Measurements from ENCODE around the gene CNP.

Gene CNP

DNA sequence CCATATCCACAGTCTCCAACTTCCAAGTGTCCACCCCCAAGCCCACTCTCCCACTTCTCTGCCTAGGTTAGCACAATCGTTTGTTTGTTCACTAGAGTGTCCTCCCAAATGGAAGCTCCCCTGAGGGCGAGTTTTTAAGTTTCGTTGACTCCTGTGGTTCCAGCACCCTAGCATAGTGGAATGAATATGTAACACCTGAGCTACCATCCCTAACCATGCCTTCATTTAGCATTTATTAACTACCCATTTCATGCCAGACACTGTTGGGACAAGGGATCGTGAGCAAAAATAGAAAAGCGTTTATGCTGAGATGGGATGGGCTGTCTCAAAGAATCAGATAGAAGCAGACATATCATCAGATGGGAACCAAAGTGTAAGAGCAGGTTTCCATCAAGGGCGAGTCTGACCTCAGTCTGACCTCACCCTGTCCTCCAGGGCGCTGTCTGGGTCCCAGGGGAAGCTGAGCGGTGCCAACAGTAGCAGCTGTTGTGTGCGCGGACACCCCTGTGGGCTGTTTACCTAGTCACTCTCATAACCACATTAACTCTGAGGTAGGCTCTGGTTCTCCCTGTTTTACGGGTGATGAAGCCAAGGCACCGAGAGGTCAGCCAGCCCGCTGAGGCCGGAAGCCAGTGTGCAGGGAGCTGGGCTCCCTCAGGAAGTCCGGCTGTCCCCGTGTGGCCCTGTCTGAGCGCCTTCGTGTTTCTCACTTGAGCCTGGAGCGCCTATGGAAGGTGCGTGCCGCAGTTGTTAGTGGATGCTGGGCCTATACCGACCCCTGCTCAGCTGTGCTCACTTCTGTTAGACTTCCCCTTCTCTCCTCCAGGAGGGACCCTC lies 6.2 kb downstream of the CNP start:
- no peak for DNase-seq (ENCODE audit: low read depth in 2 of 2)

DNA sequence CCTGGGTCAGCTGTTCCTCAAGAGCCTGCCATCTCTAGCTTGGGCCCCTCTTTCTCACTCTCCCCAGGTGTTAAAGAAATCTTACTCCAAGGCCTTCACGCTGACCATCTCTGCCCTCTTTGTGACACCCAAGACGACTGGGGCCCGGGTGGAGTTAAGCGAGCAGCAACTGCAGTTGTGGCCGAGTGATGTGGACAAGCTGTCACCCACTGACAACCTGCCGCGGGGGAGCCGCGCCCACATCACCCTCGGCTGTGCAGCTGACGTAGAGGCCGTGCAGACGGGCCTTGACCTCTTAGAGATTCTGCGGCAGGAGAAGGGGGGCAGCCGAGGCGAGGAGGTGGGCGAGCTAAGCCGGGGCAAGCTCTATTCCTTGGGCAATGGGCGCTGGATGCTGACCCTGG lies 6.8 kb downstream of the CNP start:
- no peak for DNase-seq (ENCODE audit: low read depth in 2 of 2)

DNA sequence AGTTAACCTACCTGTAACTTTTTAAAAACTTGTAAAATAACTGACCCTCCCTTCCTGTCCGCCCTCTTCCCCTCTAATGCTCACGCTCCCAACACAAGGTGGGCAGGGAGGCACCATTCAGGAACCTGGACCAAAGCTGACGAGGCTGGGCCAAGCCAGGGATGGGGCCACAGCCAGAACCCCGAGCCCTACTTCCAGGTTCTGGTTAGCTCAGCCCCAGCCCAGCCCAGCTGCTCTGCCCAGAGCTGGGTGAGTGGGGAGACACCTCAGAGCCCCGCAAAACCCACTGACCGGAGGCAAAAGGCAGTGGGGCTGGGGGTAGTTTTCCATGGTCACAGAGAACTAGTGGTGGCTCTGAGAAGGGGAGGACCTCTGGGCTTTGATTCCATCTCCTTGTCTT lies 7.4 kb downstream of the CNP start:
- DNase-seq (ENCODE audit: low read depth in 2 of 2): no peak

DNA sequence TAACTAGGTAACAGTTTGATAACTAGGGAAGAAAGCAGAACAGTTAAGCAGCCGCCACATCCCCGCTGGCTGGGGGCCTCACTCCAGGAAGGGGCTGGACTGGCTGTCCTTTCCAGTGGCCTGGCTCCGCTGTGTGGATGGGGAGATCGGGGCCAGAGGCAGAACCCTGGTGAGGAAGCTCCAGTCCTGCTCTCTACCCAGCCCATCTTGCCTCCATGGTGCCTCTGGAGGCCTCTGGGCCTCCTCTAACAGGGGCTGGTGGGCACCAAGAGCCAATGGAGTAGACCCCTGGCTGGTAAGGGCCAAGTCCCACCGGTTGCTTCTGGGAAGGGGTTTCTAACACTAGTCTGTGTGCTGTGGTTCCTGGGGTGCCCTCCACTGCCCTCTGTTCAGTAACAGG lies 8.1 kb downstream of the CNP start:
- DNase-seq (ENCODE audit: low read depth in 2 of 2): no peak

DNA sequence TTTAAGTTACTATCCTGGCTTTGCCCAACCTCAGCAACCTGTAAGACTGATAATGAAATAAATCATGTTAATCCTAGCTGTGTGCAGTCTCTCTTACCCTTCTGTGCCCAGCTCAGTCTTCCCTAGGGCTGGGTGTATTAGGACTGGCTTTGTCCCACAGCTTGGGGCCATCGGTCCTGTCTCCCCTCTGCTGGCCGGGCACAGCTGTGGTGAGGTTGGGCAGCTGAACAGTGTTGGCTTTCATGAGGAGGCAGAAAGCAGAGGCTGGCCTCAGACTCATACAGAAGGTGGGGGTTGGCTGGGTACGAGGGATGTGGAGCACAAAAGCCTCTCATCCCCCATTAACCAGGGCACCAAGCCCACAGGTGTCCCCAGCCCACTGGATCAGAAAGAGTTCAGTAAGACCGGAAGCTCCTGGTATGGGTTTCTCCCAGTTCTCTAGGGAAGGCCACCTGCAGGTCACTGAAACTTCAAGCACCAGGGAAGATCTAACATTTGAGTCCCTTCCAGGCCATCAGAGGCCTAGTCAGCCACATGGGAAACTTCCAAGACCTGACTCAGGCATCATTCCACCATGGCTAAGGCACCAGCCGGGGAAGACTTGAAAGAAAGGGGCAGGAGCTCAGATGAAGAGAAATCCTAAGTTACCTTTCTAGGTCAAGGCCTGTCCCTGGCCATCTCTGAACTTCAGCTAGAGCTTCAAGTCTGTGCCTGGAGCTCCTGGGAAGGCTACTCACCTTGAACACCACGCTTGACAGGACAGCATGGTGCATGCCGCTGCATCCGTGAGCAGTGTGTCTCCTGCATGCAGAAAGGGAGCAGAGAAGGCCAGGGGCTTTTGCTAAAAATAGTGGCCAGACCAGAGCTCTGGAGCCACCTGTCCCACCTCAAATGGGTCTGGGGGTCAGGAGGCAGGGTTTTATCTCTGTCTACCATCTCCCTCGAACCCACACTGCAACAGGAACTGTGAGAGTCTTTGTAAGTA lies 8.8 kb downstream of the CNP start:
- DNase-seq (ENCODE audit: low read depth in 2 of 2): no peak

DNA sequence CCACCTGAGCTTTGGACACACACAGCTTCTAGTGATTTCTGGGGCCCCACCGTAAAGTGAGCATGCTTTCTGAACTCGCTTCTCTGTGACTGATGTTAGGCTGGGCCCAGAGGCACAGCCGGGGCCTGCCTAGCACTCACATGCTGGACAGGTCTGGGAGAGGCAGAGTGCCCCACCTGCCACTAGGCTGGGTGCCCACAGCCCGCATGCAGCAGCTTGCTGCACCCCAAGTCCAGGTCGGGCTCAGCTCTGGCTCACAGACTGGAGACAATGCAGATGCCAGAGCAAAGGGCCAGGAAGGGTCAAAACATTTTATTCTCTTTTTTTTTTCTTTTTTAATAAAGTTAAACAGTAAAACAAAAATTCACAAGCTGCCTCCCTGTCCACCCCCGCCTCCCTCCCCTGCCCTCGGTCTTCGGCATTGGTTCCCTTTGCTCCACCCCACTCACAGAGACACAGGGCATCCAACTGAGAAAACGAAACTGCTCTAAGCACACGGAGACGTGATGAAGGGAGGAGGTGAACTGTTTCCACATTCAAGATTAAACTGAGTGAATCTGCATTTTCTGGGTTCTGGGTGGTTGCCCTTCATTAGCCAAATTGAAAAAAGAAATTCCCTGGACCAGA lies 9.7 kb downstream of the CNP start:
- no peak for DNase-seq (ENCODE audit: low read depth in 2 of 2)

DNA sequence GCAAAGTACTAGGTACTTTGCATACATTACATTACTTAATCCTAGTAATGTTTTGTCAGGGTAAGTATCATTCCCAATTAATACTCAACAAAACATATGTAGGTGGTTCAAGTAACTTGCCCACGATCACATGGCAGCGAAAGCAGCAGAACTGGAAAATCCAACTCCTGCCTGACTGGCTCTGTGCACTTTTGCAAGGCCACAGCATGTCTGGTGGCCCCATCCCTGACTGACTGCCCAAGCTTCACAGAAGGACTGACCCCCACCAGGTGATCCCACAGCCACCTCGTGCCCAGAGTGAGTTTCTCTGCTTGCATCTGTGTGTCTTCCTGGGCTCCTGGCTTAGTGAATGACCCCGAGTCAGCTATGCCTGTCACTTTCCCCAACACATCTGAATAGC lies 11.4 kb downstream of the CNP start:
- no peak for DNase-seq (ENCODE audit: low read depth in 2 of 2)

DNA sequence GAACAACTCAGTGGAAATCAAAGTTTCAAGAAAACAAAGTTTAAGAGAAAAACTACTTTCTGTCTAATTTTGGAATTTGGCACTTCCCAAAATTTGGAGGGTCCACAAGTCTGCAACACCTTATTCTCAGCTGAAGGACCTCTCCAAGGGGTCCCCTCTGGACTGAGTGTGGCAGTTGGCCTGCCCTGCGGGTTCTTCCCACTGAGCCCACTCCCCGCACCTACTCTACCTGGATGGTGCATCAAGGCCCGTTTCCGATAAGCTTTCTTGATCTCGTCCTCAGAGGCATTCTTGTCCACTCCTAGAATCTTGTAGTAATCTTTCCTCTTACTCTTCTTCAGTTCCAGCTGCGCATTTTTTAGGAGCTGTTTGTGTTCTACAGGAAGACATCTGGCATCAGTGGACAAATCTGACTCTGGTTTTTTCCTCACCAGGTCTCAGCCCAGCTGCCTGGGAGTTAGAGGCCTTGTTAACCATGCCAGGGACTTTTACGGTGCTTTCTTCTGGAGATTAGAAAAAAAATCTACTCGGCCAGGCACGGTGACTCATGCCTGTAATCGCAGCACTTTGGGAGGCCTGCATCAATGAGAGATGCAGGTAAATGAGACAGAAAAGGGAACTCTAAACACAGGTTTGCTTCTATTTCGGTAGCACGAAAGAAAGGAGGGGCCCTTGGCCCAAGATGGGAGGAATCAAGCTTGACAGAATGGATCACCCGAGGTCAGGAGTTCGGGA lies 15.6 kb downstream of the CNP start:
- no peak for DNase-seq (ENCODE audit: low read depth in 2 of 2)

DNA sequence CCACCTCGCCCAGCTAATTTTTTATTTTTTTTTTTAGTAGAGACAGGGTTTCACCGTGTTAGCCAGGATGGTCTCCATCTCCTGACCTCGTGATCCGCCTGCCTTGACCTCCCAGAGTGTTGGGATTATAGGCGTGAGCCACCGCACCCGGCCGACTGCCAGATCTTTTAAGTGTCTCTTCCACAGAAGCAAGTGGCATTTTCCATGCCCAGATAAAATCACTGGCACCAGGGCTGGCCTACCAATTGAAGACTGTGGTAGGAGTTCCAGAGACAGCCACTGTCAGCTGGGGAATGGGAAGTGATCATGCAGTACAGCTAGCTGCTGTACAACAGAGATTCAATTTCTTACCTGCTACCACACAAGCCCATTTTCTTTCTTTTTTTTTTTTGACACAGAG lies 17.9 kb downstream of the CNP start:
- no peak for DNase-seq (ENCODE audit: low read depth in 2 of 2)

DNA sequence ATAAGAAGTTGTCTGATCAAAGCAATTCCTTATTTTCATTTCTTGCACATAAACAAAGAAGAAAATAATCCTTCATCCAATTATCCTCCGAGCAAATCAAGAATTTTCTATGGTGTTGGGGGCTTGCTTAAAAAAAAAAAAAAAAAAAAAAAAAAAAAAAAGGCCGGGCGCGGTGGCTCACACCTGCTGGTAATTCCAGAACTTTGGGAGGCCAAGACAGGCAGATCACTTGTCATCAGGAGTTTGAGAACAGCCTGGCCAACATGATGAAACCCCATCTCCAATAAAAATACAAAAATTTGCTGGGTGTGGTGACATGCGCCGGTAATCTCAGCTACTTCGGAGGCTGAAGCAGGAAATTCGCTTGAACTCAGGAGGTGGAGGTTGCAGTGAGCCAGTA lies 19.3 kb downstream of the CNP start:
- DNase-seq (ENCODE audit: low read depth in 2 of 2): no peak

DNA sequence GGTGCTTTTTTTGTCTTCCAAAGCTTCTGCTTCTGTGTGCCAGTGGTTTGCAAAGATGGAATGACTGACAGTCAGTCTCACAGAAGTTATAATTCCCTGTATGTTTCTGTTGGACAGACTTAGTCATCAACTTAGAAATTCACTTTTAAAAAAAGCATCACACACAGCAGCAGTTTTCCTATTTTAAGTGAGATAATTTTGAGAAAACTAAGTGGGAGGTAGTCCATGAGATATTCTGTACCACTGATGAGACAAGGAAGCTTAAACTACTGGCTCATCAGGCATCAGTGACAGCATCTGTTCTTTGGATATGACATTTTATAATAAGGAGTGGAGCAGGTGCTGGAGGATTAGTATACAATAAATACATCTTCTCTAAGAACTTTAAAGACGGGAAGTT lies 20.0 kb downstream of the CNP start:
- no peak for DNase-seq (ENCODE audit: low read depth in 2 of 2)

DNA sequence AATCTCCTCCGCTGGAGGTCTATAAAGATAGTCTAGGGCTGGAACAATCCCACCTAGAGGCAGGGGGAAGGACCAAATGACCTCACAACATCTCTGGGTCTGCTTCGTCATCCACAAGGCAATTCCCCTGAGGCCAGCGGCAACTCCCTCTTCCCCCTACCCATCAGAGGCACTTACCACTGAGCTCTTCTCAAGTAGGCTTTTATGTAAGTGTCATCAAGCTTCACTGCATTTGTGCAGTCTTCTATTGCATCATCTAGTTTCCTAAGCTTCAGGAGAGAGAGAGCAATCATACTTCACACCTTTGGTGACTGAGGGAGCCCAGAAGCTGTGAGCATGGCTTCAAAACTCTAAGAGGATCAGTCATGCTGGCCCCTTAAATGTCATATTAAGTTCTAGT lies 21.0 kb downstream of the CNP start:
- no peak for DNase-seq (ENCODE audit: low read depth in 2 of 2)

DNA sequence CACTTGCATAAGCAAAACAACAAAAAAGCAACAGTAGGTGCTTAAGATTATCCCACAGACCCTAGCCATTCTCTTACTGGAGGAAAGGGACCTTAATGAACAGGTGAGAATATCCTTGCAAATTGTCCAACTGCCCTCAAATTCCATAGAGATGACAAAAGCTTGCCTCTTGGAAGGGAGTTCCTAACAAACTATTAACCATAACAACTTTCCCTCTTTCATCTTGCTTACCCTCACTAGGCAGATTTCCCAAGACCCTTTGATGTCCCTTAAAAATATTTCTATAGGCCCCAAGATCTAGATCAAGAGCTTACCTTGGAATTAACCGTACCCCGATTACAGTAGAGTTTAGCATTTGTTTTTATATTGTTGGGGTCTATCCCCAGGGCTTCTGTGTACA lies 21.8 kb downstream of the CNP start:
- no peak for DNase-seq (ENCODE audit: low read depth in 2 of 2)

DNA sequence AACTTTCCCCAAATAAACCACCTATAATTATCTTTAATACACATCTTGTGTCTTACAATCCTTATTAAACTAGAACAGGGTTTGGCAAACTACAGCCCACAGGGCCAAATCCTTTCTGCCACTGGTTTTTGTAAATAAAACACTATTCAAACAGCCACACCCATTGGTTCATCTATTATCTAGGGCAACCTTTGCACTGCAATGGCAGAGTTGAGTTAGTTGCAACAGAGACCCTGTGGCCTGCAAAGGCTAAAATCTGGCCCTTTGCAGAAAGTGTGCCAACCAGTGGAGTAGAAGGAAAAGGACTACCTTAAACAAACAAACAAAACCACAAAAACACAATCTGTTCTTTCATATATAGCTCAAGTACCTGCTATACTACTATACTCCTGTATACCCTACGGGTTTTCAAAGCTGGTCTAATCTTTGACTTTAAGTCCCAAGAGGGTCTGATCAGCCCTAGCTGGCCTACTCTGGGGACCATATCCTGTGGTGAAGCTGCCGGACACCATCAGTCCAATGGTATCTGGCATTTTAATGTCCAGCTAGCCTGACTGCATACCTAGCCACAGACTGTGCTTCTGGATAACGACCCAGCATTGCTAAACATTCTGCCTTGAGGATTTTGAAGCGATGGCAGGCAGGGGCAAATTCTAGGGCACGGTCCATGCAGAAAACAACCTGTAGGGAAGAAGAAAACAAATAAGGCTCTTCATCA lies 23.3 kb downstream of the CNP start:
- no peak for DNase-seq (ENCODE audit: low read depth in 2 of 2)

DNA sequence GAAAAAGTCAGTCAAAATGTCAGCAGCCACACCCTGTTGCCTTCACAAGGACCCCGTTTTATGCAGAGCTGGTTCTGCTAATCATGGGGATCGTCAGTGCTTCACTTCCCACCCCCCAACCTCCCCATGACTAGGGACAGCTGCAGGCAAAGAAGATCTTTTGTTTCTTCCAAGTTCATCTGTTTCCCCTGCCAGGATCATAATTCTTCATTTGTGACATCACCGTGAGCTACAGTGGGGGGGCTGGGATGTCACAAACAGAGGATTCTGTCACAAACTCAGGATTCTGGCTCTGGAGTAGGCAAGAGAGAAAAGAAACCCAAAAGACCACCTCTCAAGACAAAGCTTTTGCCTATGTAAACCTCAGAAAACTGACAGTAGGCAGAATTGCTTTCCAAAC lies 26.0 kb downstream of the CNP start:
- no peak for DNase-seq (ENCODE audit: low read depth in 2 of 2)

DNA sequence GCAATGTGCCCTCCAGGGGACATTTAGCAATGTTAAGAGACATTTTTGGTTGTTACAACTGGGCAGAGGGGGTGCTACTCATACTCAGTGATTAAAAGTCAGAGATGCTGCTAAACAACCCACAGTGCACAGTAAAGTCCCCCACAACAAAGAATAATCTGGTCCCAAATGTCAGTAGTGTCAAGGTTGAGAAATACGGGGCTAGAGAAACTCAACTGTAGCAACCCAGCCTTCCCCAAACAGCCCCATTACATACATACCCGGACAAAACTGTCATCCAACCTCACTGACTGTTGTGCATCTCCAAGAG lies 30.2 kb downstream of the CNP start:
- no peak for DNase-seq (ENCODE audit: low read depth in 2 of 2)

DNA sequence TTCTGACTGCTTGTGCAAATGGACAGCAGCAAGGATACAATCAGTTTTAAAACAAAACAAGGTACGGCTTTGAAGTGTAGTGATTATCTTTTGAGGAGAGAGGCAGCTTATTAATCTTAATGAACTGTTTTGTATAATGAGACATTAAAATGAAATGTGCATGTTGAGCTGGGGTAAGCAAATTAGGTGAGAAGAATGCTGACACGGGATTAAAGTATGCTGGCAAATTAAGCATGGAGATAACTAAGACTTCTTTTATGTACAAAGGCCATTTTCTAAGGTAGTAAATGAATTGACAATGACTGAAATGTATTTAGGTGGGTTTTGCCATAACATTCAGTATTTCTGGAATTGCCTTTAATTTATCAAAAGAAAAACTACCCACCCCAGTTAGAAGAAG lies 31.9 kb downstream of the CNP start:
- DNase-seq (ENCODE audit: low read depth in 2 of 2): no peak

DNA sequence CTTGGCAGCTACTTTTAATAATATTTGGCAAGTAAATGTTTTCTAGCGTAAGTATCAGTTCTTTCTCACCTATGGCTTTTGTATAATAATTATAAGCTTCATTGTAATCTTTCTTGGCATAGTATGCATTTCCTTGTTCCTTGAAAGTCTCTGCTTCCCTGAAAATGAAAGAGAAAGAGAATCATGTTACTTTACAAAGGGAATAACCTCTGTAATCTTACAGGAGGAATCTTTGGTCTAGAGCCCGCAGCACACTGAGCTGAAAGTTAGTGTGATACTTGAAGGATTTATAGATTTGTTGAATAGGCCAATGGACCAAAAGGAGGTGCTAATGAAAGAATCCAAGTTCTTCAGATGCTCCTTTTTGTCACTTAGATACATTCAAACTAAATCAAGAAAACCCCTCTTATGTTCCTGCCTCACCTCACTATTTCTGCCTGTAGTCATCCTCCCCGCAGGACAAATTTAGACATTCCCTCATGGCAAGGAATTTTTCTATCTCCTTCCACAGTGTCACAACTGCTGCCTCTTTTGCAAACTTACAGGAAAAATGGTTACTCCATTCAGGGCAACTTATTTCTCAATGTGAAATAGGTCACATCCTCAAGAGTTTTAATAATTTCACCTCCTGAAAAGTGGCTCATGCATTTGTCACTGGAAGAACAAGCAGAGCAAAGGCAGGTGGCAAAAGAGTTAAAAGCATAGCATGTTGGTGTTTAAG lies 34.0 kb downstream of the CNP start:
- no peak for DNase-seq (ENCODE audit: low read depth in 2 of 2)

DNA sequence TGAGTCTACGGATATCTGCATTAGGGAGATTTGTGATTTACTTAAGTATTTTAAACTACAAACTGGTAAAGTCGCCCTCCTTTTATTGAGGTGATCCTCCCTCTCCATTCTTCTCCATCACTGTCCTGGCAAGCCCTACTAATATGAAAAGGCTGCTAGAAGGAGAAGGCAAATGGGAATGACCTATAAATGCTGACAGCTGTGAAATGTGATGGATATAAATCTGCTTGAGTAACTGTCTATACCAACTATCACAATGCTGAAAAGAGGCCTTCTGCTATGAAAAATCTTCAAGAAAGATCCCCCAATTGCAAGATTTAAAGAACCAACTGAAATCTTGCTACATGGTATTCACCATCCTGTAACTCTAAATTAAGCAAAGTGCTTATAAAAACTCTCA lies 35.1 kb downstream of the CNP start:
- DNase-seq (ENCODE audit: low read depth in 2 of 2): no peak

DNA sequence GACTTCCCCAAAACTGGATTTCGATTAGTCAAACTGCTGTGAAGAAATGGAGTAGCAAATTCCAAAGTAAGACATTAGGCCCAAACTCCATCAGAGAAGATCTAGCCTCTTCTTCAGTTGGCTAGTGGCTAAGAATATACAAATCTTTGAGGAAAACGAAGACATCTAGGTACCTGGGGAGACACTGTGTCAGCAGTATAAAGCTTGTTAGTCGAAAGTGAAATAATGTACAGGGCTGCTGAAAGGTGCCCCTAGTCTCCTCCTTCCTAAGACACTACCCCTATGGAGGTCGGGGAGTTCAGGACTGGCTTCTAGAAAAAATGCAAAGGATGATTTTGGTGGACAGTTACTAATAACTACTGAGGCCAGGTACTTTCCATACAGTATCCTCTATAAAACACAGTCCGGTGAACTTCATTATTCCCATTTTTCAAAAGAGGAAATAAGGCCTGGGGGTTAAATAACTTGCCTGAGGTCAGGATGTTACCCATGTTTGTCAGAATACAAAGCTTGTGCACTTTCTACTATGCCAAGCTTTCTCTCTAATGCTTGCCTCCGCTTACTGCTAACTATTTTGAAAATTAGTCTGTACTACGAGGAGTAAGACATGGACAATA lies 35.7 kb downstream of the CNP start:
- no peak for DNase-seq (ENCODE audit: low read depth in 2 of 2)
